Keratinocyte (primary cell): ENCODE data around the gene C15orf39.
"Not testable (repeated sequence)": the region's sequence is repeated elsewhere in the genome, so short reads cannot be mapped to it uniquely, and the experiment has no call there.

Experiments used
- EZH2 ChIP-seq: IDR thresholded peaks from one replicate; pipeline ENCODE4 v1.6.1; 2012; ENCODE audit warnings: inconsistent platforms, mild to moderate bottlenecking, low read length, moderate library complexity
- TF ChIP-seq, protein P1 (sequence below), 3 experiments: IDR thresholded peaks in 1 of 3; conservative IDR thresholded peaks in 1 of 3; optimal IDR thresholded peaks in 1 of 3; 2 replicates in 2 of 3; 3 replicates in 1 of 3; pipeline versions ENCODE3 to v1.5.1; 2011; ENCODE audit warnings: low read length in 3 of 3, mild to moderate bottlenecking in 3 of 3, moderate library complexity in 2 of 3, control low read depth in 1 of 3, inconsistent platforms in 1 of 3; ENCODE audit not compliant: insufficient read depth in 2 of 3; ENCODE audit errors: extremely low read depth in 1 of 3

DNA sequence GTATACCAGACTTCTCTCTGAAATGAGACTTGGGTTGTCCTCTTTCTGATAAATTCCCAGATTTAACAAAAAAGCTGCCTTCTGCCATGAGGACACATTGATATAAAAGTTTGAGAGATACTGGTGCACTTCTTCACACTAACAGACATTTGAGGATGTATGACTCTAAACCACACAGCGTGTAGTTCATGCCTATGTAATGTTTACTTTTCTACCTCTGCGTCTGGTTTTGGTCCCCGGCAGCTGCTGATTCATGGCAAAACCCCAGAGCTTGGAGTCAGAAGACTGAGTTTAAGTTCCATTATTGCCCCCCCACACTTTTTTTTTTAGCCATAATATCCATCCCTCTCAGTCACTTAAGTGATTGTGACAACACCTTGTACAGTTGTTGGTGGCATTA is 58.2 kb downstream of the C15orf39 start:
- TF ChIP-seq, protein P1, sequence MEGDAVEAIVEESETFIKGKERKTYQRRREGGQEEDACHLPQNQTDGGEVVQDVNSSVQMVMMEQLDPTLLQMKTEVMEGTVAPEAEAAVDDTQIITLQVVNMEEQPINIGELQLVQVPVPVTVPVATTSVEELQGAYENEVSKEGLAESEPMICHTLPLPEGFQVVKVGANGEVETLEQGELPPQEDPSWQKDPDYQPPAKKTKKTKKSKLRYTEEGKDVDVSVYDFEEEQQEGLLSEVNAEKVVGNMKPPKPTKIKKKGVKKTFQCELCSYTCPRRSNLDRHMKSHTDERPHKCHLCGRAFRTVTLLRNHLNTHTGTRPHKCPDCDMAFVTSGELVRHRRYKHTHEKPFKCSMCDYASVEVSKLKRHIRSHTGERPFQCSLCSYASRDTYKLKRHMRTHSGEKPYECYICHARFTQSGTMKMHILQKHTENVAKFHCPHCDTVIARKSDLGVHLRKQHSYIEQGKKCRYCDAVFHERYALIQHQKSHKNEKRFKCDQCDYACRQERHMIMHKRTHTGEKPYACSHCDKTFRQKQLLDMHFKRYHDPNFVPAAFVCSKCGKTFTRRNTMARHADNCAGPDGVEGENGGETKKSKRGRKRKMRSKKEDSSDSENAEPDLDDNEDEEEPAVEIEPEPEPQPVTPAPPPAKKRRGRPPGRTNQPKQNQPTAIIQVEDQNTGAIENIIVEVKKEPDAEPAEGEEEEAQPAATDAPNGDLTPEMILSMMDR (optimal IDR thresholded peaks at IDR 0.05 in 1 of 3, IDR thresholded peaks at IDR 0.05 in 1 of 3, conservative IDR thresholded peaks at IDR 0.05 in 1 of 3; ENCODE audit: extremely low read depth in 1 of 3, insufficient read depth in 2 of 3, low read length in 3 of 3), result not testable (repeated sequence)
- not testable (repeated sequence) for TF ChIP-seq EZH2
